SU-DHL-6 (cell line): Measurements from ENCODE around the gene FBXW7.

ENCODE experiments used
- H2AFZ ChIP-seq: fragments of 200-600 bp; sonication (generic); 2 replicates; pipeline ENCODE4 v1.6.1; 2014; ENCODE audit warnings: low read depth, mild to moderate bottlenecking, moderate library complexity, mixed read lengths, antibody characterized with exemption, low read length; ENCODE audit not compliant: severe bottlenecking
- H3F3A ChIP-seq: fragments of 200-600 bp; shearing (Covaris generic); 2 replicates; pipeline ENCODE4 v1.6.0; 2016; ENCODE audit warnings: antibody characterized with exemption, mild to moderate bottlenecking; ENCODE audit not compliant: insufficient read depth
- H3K27ac ChIP-seq: fragments of 200-600 bp; sonication (generic); 2 replicates; pipeline ENCODE4 v1.5.1; 2016; ENCODE audit warnings: low read depth, mild to moderate bottlenecking, low read length, moderate library complexity, mixed read lengths
- H3K27me3 ChIP-seq: fragments of 200-600 bp; sonication (generic), shearing (Covaris generic); 2 replicates; pipeline ENCODE4 v1.6.0; 2014; ENCODE audit warnings: mild to moderate bottlenecking, low read length
- H3K36me3 ChIP-seq: fragments of 200-600 bp; sonication (generic); 2 replicates; pipeline ENCODE4 v1.6.1; 2014; ENCODE audit warnings: mild to moderate bottlenecking, low read length, mixed read lengths
- H3K4me2 ChIP-seq: fragments of 300-600, 200-600 bp; shearing (Covaris generic), sonication (generic); 2 replicates; pipeline ENCODE4 v1.6.0; 2014; ENCODE audit warnings: low read length, low read depth, mild to moderate bottlenecking; ENCODE audit not compliant: poor library complexity, severe bottlenecking
- H3K4me3 ChIP-seq: fragments of 200-600 bp; sonication (generic); 2 replicates; pipeline ENCODE4 v1.5.1; 2014; ENCODE audit warnings: antibody characterized with exemption, low read length, mild to moderate bottlenecking, mixed read lengths; ENCODE audit not compliant: insufficient read depth, poor library complexity, severe bottlenecking
- H3K79me2 ChIP-seq: fragments of 200-600 bp; sonication (generic); 2 replicates; pipeline ENCODE4 v1.6.1; 2014; ENCODE audit warnings: mild to moderate bottlenecking, low read length, moderate library complexity; ENCODE audit not compliant: insufficient read depth
- H3K9ac ChIP-seq: fragments of 200-600 bp; sonication (generic); 2 replicates; pipeline ENCODE4 v1.7.0; 2014; ENCODE audit warnings: mild to moderate bottlenecking, low read length
- H3K9me2 ChIP-seq: fragments of 200-600 bp; sonication (generic); replicated peaks from 2 replicates; pipeline ENCODE4 v1.6.1; 2014; ENCODE audit warnings: low read length; ENCODE audit not compliant: insufficient read depth
- H3K9me3 ChIP-seq: fragments of 200-600 bp; sonication (generic); 2 replicates; pipeline ENCODE4 v1.6.1; 2014; ENCODE audit warnings: low read length, mixed read lengths; ENCODE audit not compliant: insufficient read depth
- H4K20me1 ChIP-seq: fragments of 200-600 bp; sonication (generic); 2 replicates; pipeline ENCODE4 v1.6.1; 2014; ENCODE audit warnings: low read depth, mild to moderate bottlenecking, antibody characterized with exemption, low read length, moderate library complexity, mixed read lengths
- EZH2phosphoT487 ChIP-seq: fragments of 200-600 bp; sonication (generic), shearing (Covaris generic); conservative IDR thresholded peaks from 2 replicates; pipeline ENCODE4 v1.6.1; 2018; ENCODE audit warnings: mild to moderate bottlenecking, antibody characterized with exemption, low read length, moderate library complexity, mixed read lengths
- TF ChIP-seq, protein P1 (sequence below): fragments of 200-600 bp; sonication (generic); IDR thresholded peaks from one replicate; pipeline ENCODE4 v1.5.1; 2017; ENCODE audit warnings: antibody characterized with exemption, mild to moderate bottlenecking, low read length, moderate library complexity; ENCODE audit not compliant: insufficient read depth, poor library complexity, severe bottlenecking

Gene FBXW7

DNA sequence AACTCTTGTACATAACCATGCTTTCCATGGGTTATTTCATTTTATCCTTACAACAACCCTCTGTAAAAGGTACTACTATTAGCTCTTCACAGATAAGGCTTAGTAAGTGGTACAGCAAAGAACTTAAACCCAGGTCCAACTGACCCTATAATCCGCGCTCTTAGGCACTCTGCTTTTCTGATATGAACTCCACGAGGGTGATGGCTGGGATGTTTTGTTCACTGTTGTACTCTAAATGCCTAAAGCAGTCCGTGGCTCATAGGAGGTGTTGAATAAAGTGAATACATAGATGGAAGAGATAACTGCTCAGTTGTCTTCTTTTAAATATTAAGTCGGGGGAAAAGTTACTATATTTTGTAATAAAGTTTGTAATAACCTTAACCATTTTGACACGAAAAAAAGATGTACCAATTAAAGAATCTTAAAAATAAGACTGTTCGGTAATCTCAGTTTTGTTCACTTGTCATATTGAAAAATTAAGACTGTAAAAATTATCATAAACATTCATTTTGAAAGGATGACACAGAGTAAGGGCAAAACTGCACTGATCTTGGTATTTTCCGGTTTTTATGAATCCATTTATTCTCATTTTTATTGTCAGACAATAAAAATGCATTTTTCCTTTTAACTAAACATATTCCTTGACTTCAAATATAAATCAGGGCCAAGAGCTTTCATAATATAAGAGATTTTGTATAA, 166.5 kb downstream of the FBXW7 start:
- Histone ChIP-seq H3K27ac (no peak overlapping the region), H3K79me2 (peaks cover 8% of the 10 kb centered on the region), H3F3A (no peaks in the 10 kb centered on the region; the same call in 1 of the 2 replicates), H3K27me3 (no peaks in the 10 kb centered on the region), H3K36me3 (peaks cover 3% of the 10 kb centered on the region; the same call in 1 of the 2 replicates), H3K9me2 (no peaks in the 10 kb centered on the region), H4K20me1 (peaks cover 3% of the 10 kb centered on the region; the same call in 1 of the 2 replicates), H3K9ac (no peak overlapping the region), H3K9me3 (no peaks in the 10 kb centered on the region), H3K4me2 (no peak overlapping the region), H3K4me3 (no peak overlapping the region), H2AFZ (no peak overlapping the region)
- TF ChIP-seq, protein P1, sequence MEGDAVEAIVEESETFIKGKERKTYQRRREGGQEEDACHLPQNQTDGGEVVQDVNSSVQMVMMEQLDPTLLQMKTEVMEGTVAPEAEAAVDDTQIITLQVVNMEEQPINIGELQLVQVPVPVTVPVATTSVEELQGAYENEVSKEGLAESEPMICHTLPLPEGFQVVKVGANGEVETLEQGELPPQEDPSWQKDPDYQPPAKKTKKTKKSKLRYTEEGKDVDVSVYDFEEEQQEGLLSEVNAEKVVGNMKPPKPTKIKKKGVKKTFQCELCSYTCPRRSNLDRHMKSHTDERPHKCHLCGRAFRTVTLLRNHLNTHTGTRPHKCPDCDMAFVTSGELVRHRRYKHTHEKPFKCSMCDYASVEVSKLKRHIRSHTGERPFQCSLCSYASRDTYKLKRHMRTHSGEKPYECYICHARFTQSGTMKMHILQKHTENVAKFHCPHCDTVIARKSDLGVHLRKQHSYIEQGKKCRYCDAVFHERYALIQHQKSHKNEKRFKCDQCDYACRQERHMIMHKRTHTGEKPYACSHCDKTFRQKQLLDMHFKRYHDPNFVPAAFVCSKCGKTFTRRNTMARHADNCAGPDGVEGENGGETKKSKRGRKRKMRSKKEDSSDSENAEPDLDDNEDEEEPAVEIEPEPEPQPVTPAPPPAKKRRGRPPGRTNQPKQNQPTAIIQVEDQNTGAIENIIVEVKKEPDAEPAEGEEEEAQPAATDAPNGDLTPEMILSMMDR, result no peak
- no peak for TF ChIP-seq EZH2phosphoT487

DNA sequence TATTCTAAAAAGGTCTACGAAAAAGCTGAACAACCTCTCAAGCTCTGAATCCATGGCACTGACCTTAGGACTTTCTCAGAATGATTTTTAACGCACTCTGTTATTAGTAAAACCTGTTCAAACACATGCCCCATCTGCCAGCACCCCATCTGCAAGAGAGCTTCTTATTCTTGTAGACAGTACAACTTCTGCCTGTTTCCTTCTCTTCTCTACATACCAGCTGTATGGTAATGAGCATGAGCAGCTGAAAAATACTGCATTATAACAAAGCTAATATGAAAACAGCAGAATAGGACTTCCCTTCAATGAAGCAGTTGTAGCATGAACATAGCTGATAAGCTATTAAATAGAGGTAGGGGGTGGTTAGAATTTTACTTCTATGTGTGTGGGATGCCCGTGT, 167.9 kb downstream of the FBXW7 start:
- Histone ChIP-seq H2AFZ (no peak overlapping the region), H3K27me3 (no peaks in the 10 kb centered on the region)

DNA sequence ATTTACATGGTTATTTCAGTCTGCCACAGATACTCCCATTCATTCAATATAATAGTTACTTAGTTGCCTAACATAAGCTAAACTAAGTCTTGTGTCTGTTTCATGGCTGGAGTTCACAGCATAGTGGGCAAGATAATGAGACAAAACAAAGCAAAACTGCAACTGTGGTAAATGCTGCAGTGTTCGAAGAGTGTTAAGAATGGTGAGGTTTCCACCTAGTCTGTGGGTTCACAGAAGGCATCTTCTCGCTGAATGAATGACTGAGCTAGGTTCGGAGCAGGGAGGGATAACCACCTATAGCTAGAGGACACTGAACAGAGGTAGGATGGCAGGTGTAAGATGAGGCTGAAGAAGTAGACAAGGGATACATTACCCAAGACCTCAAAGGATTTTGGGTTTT, 171.0 kb downstream of the FBXW7 start:
- Histone ChIP-seq H3K4me2 (no peak overlapping the region), H3K36me3 (peaks cover 3% of the 10 kb centered on the region; the same call in 1 of the 2 replicates), H3K9me2 (no peaks in the 10 kb centered on the region), H4K20me1 (0 out of 2 replicates have a peak, but pooled peaks cover 2% of the 10 kb centered on the region), H3F3A (no peaks in the 10 kb centered on the region), H3K27me3 (no peaks in the 10 kb centered on the region), H2AFZ (no peak overlapping the region), H3K27ac (no peak overlapping the region), H3K79me2 (peaks cover 3% of the 10 kb centered on the region; the same call in 1 of the 2 replicates), H3K9me3 (no peaks in the 10 kb centered on the region), H3K4me3 (no peak overlapping the region), H3K9ac (no peak overlapping the region)
- TF ChIP-seq, protein P1, result no peak
- TF ChIP-seq EZH2phosphoT487, result no peak

More for the DNA sequence above, 167.9 kb downstream of the FBXW7 start:
- no peak overlapping the region for H3K27ac ChIP-seq
- H3K79me2 ChIP-seq, result peaks cover 8% of the 10 kb centered on the region; the same call in 1 of the 2 replicates
- H3K36me3 ChIP-seq, result peaks cover 3% of the 10 kb centered on the region; the same call in 1 of the 2 replicates
- H3K9ac ChIP-seq, result no peak overlapping the region
- peaks cover 3% of the 10 kb centered on the region; the same call in 1 of the 2 replicates for H4K20me1 ChIP-seq
- H3K9me2 ChIP-seq, result no peaks in the 10 kb centered on the region
- no peaks in the 10 kb centered on the region; the same call in 1 of the 2 replicates for H3F3A ChIP-seq
- TF ChIP-seq EZH2phosphoT487, result no peak
- TF ChIP-seq, protein P1, result no peak
- H3K4me2 ChIP-seq, result no peak overlapping the region
- no peak overlapping the region for H3K4me3 ChIP-seq
- no peaks in the 10 kb centered on the region for H3K9me3 ChIP-seq
